HEK293 (cell line): ENCODE data around the gene SOX6.

ENCODE experiments used
- GLI4 ChIP-seq: fragments of 450-650 bp; formaldehyde crosslinking; IDR thresholded peaks from 2 replicates; pipeline ENCODE4 v1.5.1; 2016; ENCODE audit warnings: missing biosample characterization, missing genetic modification characterization
- SALL2 ChIP-seq: fragments of 450-650 bp; formaldehyde crosslinking; IDR thresholded peaks from 2 replicates; pipeline ENCODE4 v1.5.0; 2017; ENCODE audit warnings: missing biosample characterization, mild to moderate bottlenecking, missing genetic modification characterization, borderline replicate concordance
- ZNF558 ChIP-seq: fragments of 450-650 bp; formaldehyde crosslinking; IDR thresholded peaks from 2 replicates; pipeline ENCODE4 v1.5.1; 2016; ENCODE audit warnings: missing biosample characterization, missing genetic modification characterization
- ZNF626 ChIP-seq: fragments of 450-650 bp; sonication (Bioruptor Pico); formaldehyde crosslinking; IDR thresholded peaks from 2 replicates; pipeline ENCODE4 v1.5.1; 2018; ENCODE audit warnings: missing biosample characterization, missing genetic modification characterization, inconsistent platforms
- ZNF701 ChIP-seq: fragments of 450-650 bp; formaldehyde crosslinking; IDR thresholded peaks from 2 replicates; pipeline ENCODE4 v1.5.1; 2016; ENCODE audit warnings: missing biosample characterization, missing genetic modification characterization
- TF ChIP-seq, protein P1 (sequence below): fragments of 450-650 bp; formaldehyde crosslinking; IDR thresholded peaks from 2 replicates; pipeline ENCODE4 v1.5.1; 2016; ENCODE audit warnings: missing biosample characterization, missing genetic modification characterization
- TF ChIP-seq, protein P2 (sequence below): fragments of 450-650 bp; formaldehyde crosslinking; IDR thresholded peaks from 2 replicates; pipeline ENCODE4 v1.5.1; 2016; ENCODE audit warnings: missing biosample characterization, missing genetic modification characterization, low read depth
- TF ChIP-seq, protein P3 (sequence below): fragments of 450-650 bp; formaldehyde crosslinking; IDR thresholded peaks from 2 replicates; pipeline ENCODE4 v1.5.0; 2017; ENCODE audit warnings: missing biosample characterization, missing genetic modification characterization, borderline replicate concordance

DNA sequence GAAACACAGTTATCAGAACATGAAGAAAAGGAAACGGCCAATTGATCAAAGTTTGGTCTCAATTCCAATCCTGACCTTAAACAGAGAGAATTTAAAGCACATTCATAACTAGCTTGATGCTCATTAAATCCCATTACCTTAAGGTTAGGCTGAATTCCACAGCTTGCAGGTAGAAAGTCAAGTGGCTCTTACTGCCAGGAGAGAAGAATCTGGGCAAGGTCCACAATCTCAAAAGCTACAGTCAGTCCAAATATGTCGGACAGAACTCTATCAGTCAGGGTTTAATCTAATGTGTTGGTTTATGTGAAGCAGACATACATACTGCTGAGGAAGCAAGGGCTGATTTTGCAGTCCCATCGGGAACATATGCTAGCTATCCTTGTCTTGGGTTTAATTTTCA, 348.8 kb downstream of the SOX6 start:
- TF ChIP-seq, protein P1, sequence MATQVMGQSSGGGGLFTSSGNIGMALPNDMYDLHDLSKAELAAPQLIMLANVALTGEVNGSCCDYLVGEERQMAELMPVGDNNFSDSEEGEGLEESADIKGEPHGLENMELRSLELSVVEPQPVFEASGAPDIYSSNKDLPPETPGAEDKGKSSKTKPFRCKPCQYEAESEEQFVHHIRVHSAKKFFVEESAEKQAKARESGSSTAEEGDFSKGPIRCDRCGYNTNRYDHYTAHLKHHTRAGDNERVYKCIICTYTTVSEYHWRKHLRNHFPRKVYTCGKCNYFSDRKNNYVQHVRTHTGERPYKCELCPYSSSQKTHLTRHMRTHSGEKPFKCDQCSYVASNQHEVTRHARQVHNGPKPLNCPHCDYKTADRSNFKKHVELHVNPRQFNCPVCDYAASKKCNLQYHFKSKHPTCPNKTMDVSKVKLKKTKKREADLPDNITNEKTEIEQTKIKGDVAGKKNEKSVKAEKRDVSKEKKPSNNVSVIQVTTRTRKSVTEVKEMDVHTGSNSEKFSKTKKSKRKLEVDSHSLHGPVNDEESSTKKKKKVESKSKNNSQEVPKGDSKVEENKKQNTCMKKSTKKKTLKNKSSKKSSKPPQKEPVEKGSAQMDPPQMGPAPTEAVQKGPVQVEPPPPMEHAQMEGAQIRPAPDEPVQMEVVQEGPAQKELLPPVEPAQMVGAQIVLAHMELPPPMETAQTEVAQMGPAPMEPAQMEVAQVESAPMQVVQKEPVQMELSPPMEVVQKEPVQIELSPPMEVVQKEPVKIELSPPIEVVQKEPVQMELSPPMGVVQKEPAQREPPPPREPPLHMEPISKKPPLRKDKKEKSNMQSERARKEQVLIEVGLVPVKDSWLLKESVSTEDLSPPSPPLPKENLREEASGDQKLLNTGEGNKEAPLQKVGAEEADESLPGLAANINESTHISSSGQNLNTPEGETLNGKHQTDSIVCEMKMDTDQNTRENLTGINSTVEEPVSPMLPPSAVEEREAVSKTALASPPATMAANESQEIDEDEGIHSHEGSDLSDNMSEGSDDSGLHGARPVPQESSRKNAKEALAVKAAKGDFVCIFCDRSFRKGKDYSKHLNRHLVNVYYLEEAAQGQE, result no peak
- TF ChIP-seq ZNF701 (no peak), GLI4 (tag by site-specific recombination) (no peak), SALL2 (tag by site-specific recombination) (no peak), ZNF626 (tag by site-specific recombination) (no peak), ZNF558 (tag by site-specific recombination) (no peak)
- TF ChIP-seq, protein P2, sequence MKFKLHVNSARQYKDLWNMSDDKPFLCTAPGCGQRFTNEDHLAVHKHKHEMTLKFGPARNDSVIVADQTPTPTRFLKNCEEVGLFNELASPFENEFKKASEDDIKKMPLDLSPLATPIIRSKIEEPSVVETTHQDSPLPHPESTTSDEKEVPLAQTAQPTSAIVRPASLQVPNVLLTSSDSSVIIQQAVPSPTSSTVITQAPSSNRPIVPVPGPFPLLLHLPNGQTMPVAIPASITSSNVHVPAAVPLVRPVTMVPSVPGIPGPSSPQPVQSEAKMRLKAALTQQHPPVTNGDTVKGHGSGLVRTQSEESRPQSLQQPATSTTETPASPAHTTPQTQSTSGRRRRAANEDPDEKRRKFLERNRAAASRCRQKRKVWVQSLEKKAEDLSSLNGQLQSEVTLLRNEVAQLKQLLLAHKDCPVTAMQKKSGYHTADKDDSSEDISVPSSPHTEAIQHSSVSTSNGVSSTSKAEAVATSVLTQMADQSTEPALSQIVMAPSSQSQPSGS (tag by site-specific recombination), result no peak
- TF ChIP-seq, protein P3, sequence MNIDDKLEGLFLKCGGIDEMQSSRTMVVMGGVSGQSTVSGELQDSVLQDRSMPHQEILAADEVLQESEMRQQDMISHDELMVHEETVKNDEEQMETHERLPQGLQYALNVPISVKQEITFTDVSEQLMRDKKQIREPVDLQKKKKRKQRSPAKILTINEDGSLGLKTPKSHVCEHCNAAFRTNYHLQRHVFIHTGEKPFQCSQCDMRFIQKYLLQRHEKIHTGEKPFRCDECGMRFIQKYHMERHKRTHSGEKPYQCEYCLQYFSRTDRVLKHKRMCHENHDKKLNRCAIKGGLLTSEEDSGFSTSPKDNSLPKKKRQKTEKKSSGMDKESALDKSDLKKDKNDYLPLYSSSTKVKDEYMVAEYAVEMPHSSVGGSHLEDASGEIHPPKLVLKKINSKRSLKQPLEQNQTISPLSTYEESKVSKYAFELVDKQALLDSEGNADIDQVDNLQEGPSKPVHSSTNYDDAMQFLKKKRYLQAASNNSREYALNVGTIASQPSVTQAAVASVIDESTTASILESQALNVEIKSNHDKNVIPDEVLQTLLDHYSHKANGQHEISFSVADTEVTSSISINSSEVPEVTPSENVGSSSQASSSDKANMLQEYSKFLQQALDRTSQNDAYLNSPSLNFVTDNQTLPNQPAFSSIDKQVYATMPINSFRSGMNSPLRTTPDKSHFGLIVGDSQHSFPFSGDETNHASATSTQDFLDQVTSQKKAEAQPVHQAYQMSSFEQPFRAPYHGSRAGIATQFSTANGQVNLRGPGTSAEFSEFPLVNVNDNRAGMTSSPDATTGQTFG (tag by site-specific recombination), result no peak
